HEK293 (cell line): ENCODE data around the gene GPN3.

Source experiments
- ATF2 ChIP-seq: fragments of 450-650 bp; formaldehyde crosslinking; IDR thresholded peaks from 2 replicates; pipeline ENCODE4 v1.5.1; 2016; ENCODE audit warnings: missing biosample characterization, missing genetic modification characterization, low read depth
- BCL11A ChIP-seq: fragments of 450-650 bp; formaldehyde crosslinking; IDR thresholded peaks from 2 replicates; pipeline ENCODE4 v1.5.1; 2016; ENCODE audit warnings: low read depth, missing biosample characterization, missing genetic modification characterization
- GLI4 ChIP-seq: fragments of 450-650 bp; formaldehyde crosslinking; IDR thresholded peaks from 2 replicates; pipeline ENCODE4 v1.5.1; 2016; ENCODE audit warnings: missing biosample characterization, missing genetic modification characterization
- INSM2 ChIP-seq: fragments of 450-650 bp; formaldehyde crosslinking; IDR thresholded peaks from 2 replicates; pipeline ENCODE4 v1.5.1; 2016; ENCODE audit warnings: missing biosample characterization, missing genetic modification characterization
- KLF1 ChIP-seq: fragments of 450-650 bp; formaldehyde crosslinking; IDR thresholded peaks from 2 replicates; pipeline ENCODE4 v1.5.1; 2016; ENCODE audit warnings: missing biosample characterization, missing genetic modification characterization
- PBX3 ChIP-seq: sonication (generic); formaldehyde crosslinking; IDR thresholded peaks from 2 replicates; pipeline ENCODE4 v1.8.1; 2022; ENCODE audit warnings: mild to moderate bottlenecking, moderate library complexity, missing genetic modification reagents
- PRDM10 ChIP-seq: fragments of 450-650 bp; formaldehyde crosslinking; IDR thresholded peaks from 2 replicates; pipeline ENCODE4 v1.5.1; 2016; ENCODE audit warnings: missing biosample characterization, missing genetic modification characterization
- ZIC2 ChIP-seq: fragments of 450-650 bp; formaldehyde crosslinking; IDR thresholded peaks from 2 replicates; pipeline ENCODE4 v1.5.1; 2016; ENCODE audit warnings: missing biosample characterization, missing genetic modification characterization
- ZNF10 ChIP-seq: fragments of 450-650 bp; formaldehyde crosslinking; IDR thresholded peaks from 2 replicates; pipeline ENCODE4 v1.5.1; 2017; ENCODE audit warnings: missing biosample characterization, missing genetic modification characterization
- ZNF133 ChIP-seq: fragments of 450-650 bp; formaldehyde crosslinking; IDR thresholded peaks from 2 replicates; pipeline ENCODE4 v1.5.1; 2016; ENCODE audit warnings: missing biosample characterization, missing genetic modification characterization
- ZNF169 ChIP-seq: fragments of 450-650 bp; formaldehyde crosslinking; IDR thresholded peaks from 2 replicates; pipeline ENCODE4 v1.5.1; 2016; ENCODE audit warnings: missing biosample characterization, missing genetic modification characterization
- ZNF214 ChIP-seq: fragments of 450-650 bp; formaldehyde crosslinking; IDR thresholded peaks from 2 replicates; pipeline ENCODE4 v1.5.1; 2017; ENCODE audit warnings: missing biosample characterization, mild to moderate bottlenecking, missing genetic modification characterization, borderline replicate concordance
- ZNF311 ChIP-seq: fragments of 450-650 bp; formaldehyde crosslinking; IDR thresholded peaks from 2 replicates; pipeline ENCODE4 v1.5.1; 2017; ENCODE audit warnings: missing biosample characterization, missing genetic modification characterization, borderline replicate concordance
- ZNF530 ChIP-seq: fragments of 450-650 bp; formaldehyde crosslinking; IDR thresholded peaks from 2 replicates; pipeline ENCODE4 v1.5.1; 2016; ENCODE audit warnings: low read depth, missing biosample characterization, missing genetic modification characterization
- ZNF558 ChIP-seq: fragments of 450-650 bp; formaldehyde crosslinking; IDR thresholded peaks from 2 replicates; pipeline ENCODE4 v1.5.1; 2016; ENCODE audit warnings: missing biosample characterization, missing genetic modification characterization
- ZNF600 ChIP-seq: fragments of 450-650 bp; formaldehyde crosslinking; IDR thresholded peaks from 2 replicates; pipeline ENCODE4 v1.5.1; 2016; ENCODE audit warnings: missing biosample characterization, missing genetic modification characterization
- ZNF623 ChIP-seq: fragments of 450-650 bp; formaldehyde crosslinking; IDR thresholded peaks from 2 replicates; pipeline ENCODE4 v1.5.1; 2016; ENCODE audit warnings: missing biosample characterization, missing genetic modification characterization
- ZNF645 ChIP-seq: fragments of 450-650 bp; formaldehyde crosslinking; IDR thresholded peaks from 2 replicates; pipeline ENCODE4; 2016; ENCODE audit warnings: missing biosample characterization, missing genetic modification characterization
- ZNF660 ChIP-seq: fragments of 450-650 bp; IDR thresholded peaks from 2 replicates; pipeline ENCODE4 v1.5.1; 2018; ENCODE audit warnings: missing biosample characterization, mild to moderate bottlenecking, missing genetic modification characterization
- ZNF837 ChIP-seq: fragments of 450-650 bp; formaldehyde crosslinking; IDR thresholded peaks from 2 replicates; pipeline ENCODE4 v1.5.1; 2016; ENCODE audit warnings: missing biosample characterization, missing genetic modification characterization
- TF ChIP-seq, protein P1 (sequence below): fragments of 450-650 bp; formaldehyde crosslinking; IDR thresholded peaks from 2 replicates; pipeline ENCODE4 v1.5.1; 2016; ENCODE audit warnings: missing biosample characterization, missing genetic modification characterization, low read depth
- TF ChIP-seq, protein P2 (sequence below): fragments of 450-650 bp; formaldehyde crosslinking; optimal IDR thresholded peaks from 2 replicates; pipeline ENCODE3; 2016; ENCODE audit warnings: missing biosample characterization, mild to moderate bottlenecking, missing genetic modification characterization
- TF ChIP-seq, protein P3 (sequence below): fragments of 450-650 bp; formaldehyde crosslinking; IDR thresholded peaks from 2 replicates; pipeline ENCODE4 v1.5.1; 2016; ENCODE audit warnings: missing biosample characterization, missing genetic modification characterization

The GPN3 gene

GRCh38 chr12:110403146-110403975, 64.7 kb downstream of the GPN3 start, which contains the start of gene ANAPC7 (continued):
- no peak for TF ChIP-seq GLI4
- TF ChIP-seq, protein P1, sequence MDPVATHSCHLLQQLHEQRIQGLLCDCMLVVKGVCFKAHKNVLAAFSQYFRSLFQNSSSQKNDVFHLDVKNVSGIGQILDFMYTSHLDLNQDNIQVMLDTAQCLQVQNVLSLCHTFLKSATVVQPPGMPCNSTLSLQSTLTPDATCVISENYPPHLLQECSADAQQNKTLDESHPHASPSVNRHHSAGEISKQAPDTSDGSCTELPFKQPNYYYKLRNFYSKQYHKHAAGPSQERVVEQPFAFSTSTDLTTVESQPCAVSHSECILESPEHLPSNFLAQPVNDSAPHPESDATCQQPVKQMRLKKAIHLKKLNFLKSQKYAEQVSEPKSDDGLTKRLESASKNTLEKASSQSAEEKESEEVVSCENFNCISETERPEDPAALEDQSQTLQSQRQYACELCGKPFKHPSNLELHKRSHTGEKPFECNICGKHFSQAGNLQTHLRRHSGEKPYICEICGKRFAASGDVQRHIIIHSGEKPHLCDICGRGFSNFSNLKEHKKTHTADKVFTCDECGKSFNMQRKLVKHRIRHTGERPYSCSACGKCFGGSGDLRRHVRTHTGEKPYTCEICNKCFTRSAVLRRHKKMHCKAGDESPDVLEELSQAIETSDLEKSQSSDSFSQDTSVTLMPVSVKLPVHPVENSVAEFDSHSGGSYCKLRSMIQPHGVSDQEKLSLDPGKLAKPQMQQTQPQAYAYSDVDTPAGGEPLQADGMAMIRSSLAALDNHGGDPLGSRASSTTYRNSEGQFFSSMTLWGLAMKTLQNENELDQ (tag by site-specific recombination): no peak
- TF ChIP-seq, protein P2, sequence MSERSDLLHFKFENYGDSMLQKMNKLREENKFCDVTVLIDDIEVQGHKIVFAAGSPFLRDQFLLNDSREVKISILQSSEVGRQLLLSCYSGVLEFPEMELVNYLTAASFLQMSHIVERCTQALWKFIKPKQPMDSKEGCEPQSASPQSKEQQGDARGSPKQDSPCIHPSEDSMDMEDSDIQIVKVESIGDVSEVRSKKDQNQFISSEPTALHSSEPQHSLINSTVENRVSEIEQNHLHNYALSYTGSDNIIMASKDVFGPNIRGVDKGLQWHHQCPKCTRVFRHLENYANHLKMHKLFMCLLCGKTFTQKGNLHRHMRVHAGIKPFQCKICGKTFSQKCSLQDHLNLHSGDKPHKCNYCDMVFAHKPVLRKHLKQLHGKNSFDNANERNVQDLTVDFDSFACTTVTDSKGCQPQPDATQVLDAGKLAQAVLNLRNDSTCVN (tag by site-specific recombination): peak; percentile 35
- no peak for TF ChIP-seq INSM2 (tag by site-specific recombination)
- TF ChIP-seq ZNF837 (tag by site-specific recombination): no peak
- no peak for TF ChIP-seq PRDM10
- TF ChIP-seq ZNF530 (tag by site-specific recombination): no peak
- no peak for TF ChIP-seq BCL11A (tag by site-specific recombination)
- no peak for TF ChIP-seq PBX3 (CRISPR knock-in tag)
- no peak for TF ChIP-seq ZNF214 (tag by site-specific recombination)
- no peak for TF ChIP-seq ZNF623 (tag by site-specific recombination)
- TF ChIP-seq, protein P3, sequence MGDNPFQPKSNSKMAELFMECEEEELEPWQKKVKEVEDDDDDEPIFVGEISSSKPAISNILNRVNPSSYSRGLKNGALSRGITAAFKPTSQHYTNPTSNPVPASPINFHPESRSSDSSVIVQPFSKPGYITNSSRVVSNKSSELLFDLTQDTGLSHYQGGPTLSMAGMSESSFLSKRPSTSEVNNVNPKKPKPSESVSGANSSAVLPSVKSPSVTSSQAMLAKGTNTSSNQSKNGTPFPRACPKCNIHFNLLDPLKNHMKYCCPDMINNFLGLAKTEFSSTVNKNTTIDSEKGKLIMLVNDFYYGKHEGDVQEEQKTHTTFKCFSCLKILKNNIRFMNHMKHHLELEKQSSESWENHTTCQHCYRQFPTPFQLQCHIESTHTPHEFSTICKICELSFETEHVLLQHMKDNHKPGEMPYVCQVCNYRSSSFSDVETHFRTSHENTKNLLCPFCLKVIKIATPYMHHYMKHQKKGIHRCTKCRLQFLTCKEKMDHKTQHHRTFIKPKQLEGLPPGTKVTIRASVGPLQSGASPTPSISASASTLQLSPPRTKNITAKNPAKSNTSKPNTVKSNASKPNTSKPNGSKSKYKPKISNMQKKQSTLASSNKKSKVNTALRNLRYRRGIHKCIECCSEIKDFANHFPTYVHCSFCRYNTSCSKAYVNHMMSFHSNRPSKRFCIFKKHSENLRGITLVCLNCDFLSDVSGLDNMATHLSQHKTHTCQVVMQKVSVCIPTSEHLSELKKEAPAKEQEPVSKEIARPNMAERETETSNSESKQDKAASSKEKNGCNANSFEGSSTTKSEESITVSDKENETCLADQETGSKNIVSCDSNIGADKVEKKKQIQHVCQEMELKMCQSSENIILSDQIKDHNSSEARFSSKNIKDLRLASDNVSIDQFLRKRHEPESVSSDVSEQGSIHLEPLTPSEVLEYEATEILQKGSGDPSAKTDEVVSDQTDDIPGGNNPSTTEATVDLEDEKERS: no peak
- TF ChIP-seq ZNF600 (tag by site-specific recombination): peak; percentile 83
- TF ChIP-seq ZIC2 (tag by site-specific recombination): no peak
- no peak for TF ChIP-seq ZNF311 (tag by site-specific recombination)
- TF ChIP-seq ZNF660 (tag by site-specific recombination): no peak
- TF ChIP-seq KLF1: peak; percentile 19; the same call in 1 of the 2 replicates
- no peak for TF ChIP-seq ZNF133 (tag by site-specific recombination)
- no peak for TF ChIP-seq ZNF169
- no peak for TF ChIP-seq ZNF558 (tag by site-specific recombination)
- no peak for TF ChIP-seq ZNF10
- no peak for TF ChIP-seq ATF2 (tag by site-specific recombination)
- TF ChIP-seq ZNF645 (tag by site-specific recombination): no peak
